ENCODE results near the gene RNF43. TPM values are rescaled to one million over a fixed set of nuclear protein-coding genes. Genes with fewer than 3 reads are reported as not detected.
"Not testable (repeated sequence)": the region's sequence is repeated elsewhere in the genome, so short reads cannot be mapped to it uniquely, and the experiment has no call there.

The RNF43 gene
- total RNA-seq, 1 donor from 2014 or later = 0.31 TPM

GRCh38 chr17:58409432-58409831, 7.9 kb downstream of the RNF43 start:
- no peak for DNase-seq

GRCh38 chr17:58403311-58403710, 14.0 kb downstream of the RNF43 start:
- DNase-seq = no peak

- no peak for DNase-seq
Observed at GRCh38 chr17:58402679-58403078, 14.7 kb downstream of the RNF43 start.

GRCh38 chr17:58402047-58402446, 15.3 kb downstream of the RNF43 start:
- no peak for DNase-seq

GRCh38 chr17:58401287-58401686, 16.0 kb downstream of the RNF43 start:
- no peak for DNase-seq

- no peak for DNase-seq
Observed at GRCh38 chr17:58400826-58401225, 16.5 kb downstream of the RNF43 start.

- no peak for DNase-seq
Observed at GRCh38 chr17:58399974-58400373, 17.4 kb downstream of the RNF43 start.

GRCh38 chr17:58398574-58399266, 18.6 kb downstream of the RNF43 start:
- DNase-seq = no peak

GRCh38 chr17:58397421-58397820, 19.9 kb downstream of the RNF43 start:
- DNase-seq = not testable (repeated sequence)

GRCh38 chr17:58396173-58396572, 21.2 kb downstream of the RNF43 start:
- DNase-seq = no peak

- no peak for DNase-seq
Observed at GRCh38 chr17:58394534-58395223, 22.7 kb downstream of the RNF43 start.

- DNase-seq = no peak
Observed at GRCh38 chr17:58391302-58391984, 25.9 kb downstream of the RNF43 start.

- DNase-seq = no peak
Observed at GRCh38 chr17:58390884-58391283, 26.4 kb downstream of the RNF43 start.

- DNase-seq = no peak
Observed at GRCh38 chr17:58388302-58389190, 28.8 kb downstream of the RNF43 start.

GRCh38 chr17:58387834-58388233, 29.5 kb downstream of the RNF43 start:
- DNase-seq = no peak

- DNase-seq = no peak
Observed at GRCh38 chr17:58386708-58387107, 30.6 kb downstream of the RNF43 start.

GRCh38 chr17:58385359-58385899, 31.9 kb downstream of the RNF43 start:
- no peak for DNase-seq

GRCh38 chr17:58384897-58385296, 32.4 kb downstream of the RNF43 start:
- DNase-seq = no peak

GRCh38 chr17:58383892-58384462, 33.4 kb downstream of the RNF43 start:
- no peak for DNase-seq

- DNase-seq = no peak
Observed at GRCh38 chr17:58382872-58383242, 34.5 kb downstream of the RNF43 start.

- no peak for DNase-seq
Observed at GRCh38 chr17:58382108-58382871, 35.0 kb downstream of the RNF43 start.

Measured in occipital lobe (tissue), 2 donors.